NCI-H446 (cell line): Measurements from ENCODE around the gene LARGE1.

Experiments
- DNase-seq, 2 experiments: peaks; one replicate each; lab custom pipeline; 2025; lab: John Stamatoyannopoulos, UW

The LARGE1 gene

GRCh38 chr22:33361581-33361980 lies 558.7 kb downstream of the LARGE1 start:
- DNase-seq, result no peak

- DNase-seq, result no peak
These were observed 562.3 kb downstream of the LARGE1 start for GRCh38 chr22:33357981-33358399.

GRCh38 chr22:33354928-33355327 lies 565.3 kb downstream of the LARGE1 start:
- no peak for DNase-seq

GRCh38 chr22:33353502-33353901 lies 566.8 kb downstream of the LARGE1 start:
- no peak for DNase-seq

- DNase-seq, result no peak
These were observed 567.5 kb downstream of the LARGE1 start for GRCh38 chr22:33352768-33353167.

- no peak for DNase-seq
These were observed 569.3 kb downstream of the LARGE1 start for GRCh38 chr22:33350961-33351360.

- no peak for DNase-seq
These were observed 569.8 kb downstream of the LARGE1 start for GRCh38 chr22:33350491-33350890.

GRCh38 chr22:33347002-33347401 lies 573.3 kb downstream of the LARGE1 start:
- DNase-seq, result no peak

- DNase-seq, result no peak
These were observed 578.7 kb downstream of the LARGE1 start for GRCh38 chr22:33341611-33342010.

- DNase-seq, result no peak
These were observed 582.8 kb downstream of the LARGE1 start for GRCh38 chr22:33337524-33337923.

GRCh38 chr22:33335611-33336279 lies 584.5 kb downstream of the LARGE1 start:
- DNase-seq, result no peak

GRCh38 chr22:33332538-33332937 lies 587.7 kb downstream of the LARGE1 start:
- DNase-seq, result no peak

GRCh38 chr22:33331017-33331416 lies 589.3 kb downstream of the LARGE1 start:
- DNase-seq, result no peak

GRCh38 chr22:33330534-33330933 lies 589.7 kb downstream of the LARGE1 start:
- no peak for DNase-seq

GRCh38 chr22:33329398-33329797 lies 590.9 kb downstream of the LARGE1 start:
- DNase-seq, result no peak

- DNase-seq, result no peak
These were observed 591.4 kb downstream of the LARGE1 start for GRCh38 chr22:33328789-33329296.

GRCh38 chr22:33327348-33327860 lies 592.9 kb downstream of the LARGE1 start:
- DNase-seq, result no peak

- DNase-seq, result no peak
These were observed 593.6 kb downstream of the LARGE1 start for GRCh38 chr22:33326540-33327295.

- DNase-seq, result no peak
These were observed 594.9 kb downstream of the LARGE1 start for GRCh38 chr22:33325232-33326004.

GRCh38 chr22:33324228-33324627 lies 596.0 kb downstream of the LARGE1 start:
- DNase-seq, result no peak

GRCh38 chr22:33321466-33321865 lies 598.8 kb downstream of the LARGE1 start:
- no peak for DNase-seq

- DNase-seq, result no peak
These were observed 604.3 kb downstream of the LARGE1 start for GRCh38 chr22:33315954-33316353.
